Measurements from ENCODE around the gene CTCF.

DNA sequence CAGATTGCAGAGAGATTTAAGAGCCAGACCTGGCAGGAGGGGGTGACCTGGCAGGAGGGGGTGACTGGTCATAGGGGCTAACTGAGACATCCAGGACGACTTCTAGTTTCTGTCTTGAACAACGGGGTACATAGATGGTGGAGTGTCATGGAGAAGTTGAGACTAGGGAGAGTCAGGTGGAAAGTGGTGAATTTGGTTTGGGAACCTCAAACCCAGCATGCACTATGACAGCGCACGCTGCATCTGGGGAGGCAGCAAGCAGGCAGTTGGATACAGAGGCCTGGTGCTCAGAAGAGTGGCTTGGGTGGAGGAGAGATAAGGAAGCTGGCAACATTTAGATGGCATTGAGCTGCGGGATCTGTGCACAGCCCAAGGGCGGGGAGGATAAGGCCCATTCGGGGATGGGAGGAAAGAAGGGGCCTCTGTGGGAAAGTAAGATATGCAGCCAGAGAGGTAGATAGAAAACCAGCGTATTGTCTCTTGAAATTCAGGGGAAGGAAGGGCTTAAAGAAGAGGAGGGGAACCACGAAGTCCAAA lies 29.2 kb upstream of the CTCF start:
- TF ChIP-seq, protein P1, sequence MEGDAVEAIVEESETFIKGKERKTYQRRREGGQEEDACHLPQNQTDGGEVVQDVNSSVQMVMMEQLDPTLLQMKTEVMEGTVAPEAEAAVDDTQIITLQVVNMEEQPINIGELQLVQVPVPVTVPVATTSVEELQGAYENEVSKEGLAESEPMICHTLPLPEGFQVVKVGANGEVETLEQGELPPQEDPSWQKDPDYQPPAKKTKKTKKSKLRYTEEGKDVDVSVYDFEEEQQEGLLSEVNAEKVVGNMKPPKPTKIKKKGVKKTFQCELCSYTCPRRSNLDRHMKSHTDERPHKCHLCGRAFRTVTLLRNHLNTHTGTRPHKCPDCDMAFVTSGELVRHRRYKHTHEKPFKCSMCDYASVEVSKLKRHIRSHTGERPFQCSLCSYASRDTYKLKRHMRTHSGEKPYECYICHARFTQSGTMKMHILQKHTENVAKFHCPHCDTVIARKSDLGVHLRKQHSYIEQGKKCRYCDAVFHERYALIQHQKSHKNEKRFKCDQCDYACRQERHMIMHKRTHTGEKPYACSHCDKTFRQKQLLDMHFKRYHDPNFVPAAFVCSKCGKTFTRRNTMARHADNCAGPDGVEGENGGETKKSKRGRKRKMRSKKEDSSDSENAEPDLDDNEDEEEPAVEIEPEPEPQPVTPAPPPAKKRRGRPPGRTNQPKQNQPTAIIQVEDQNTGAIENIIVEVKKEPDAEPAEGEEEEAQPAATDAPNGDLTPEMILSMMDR (conservative IDR thresholded peaks at IDR 0.05 in 1 of 2, IDR thresholded peaks at IDR 0.05 in 1 of 2; ENCODE audit: low read depth in 1 of 2, low read length in 2 of 2), result no peak
- TF ChIP-seq EZH2 (IDR thresholded peaks at IDR 0.05; ENCODE audit: low read length, missing control alignments), result no peak
